Activated T-cell treated with anti-CD3 and anti-CD28 coated beads for 4 hours (primary cell): ENCODE data around the gene FBXO2.

Experiments used
- DNase-seq: peaks from one replicate; pipeline ENCODE4 v3.0.0-alpha.2; 2020

The FBXO2 gene

GRCh38 chr1:11651017-11651416 lies 3.2 kb downstream of the FBXO2 start:
- no peak for DNase-seq

DNA sequence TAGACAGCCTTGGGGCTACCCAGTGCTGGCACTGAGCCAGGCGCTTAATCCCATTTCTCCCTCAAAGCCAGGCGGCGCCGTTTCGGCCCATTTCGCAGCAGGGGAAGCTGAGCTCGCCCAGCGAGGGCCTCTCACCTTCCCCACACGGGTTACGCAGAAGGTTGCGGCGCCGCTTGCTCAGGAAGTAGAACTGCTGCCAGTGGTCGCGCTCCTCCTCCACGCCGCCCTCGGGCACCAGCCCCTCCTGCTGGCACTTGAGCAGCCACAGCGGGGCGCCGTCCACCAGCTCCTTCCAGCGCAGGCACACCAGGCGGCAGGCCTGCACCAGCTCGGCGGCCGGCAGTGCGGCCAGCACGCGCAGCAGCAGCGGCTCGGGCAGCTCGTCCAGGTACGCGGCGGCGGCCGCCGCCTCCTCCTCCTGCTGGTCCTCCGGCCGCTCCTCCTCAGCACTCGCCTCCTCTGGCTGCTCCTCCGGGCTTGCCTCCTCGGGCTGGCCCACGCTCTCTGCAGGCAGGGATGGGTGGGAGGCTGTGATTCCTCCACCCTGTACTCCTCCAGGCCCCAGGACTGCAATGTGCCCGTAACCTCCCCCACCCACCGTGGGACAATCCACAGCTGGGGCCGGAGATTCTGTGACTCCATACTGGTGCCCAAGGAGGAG lies 3.8 kb downstream of the FBXO2 start:
- DNase-seq = peak; percentile 46

DNA sequence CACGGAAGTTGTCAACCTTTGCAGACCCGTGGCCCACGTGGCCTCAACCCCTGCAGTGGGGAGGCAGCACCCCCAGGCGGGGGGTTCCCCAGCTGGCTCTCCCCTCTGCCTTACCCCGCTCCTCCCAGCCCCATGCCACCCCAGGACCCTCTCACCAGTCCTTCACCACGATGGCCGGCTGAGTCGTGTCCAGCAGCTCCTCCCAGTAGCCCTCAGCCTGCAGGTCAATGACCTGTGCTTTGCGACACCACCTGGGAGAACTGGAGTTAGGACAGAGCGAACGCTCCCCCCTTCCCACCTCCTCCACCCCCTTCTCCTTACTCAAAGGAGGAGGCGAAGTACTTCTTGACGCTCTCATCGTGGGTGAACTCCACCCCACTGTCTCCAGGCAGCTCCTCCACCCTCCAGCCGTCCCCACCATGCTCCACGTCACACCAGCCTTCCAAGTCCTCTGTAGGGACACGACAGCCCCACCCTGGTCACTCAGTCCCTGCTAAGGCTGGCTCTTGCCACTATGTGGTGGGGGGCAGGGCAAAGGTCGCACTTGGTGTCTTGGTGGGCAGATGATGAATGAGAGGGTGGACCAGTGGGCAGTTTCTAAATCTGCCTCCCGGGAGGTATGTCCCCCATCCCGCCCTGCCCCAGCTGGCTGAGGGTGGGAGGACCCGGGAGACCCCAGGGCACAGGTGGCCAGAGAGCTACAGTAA lies 4.5 kb downstream of the FBXO2 start:
- no peak for DNase-seq

- no peak for DNase-seq
Observed at GRCh38 chr1:11649237-11649623, 5.0 kb downstream of the FBXO2 start.

DNA sequence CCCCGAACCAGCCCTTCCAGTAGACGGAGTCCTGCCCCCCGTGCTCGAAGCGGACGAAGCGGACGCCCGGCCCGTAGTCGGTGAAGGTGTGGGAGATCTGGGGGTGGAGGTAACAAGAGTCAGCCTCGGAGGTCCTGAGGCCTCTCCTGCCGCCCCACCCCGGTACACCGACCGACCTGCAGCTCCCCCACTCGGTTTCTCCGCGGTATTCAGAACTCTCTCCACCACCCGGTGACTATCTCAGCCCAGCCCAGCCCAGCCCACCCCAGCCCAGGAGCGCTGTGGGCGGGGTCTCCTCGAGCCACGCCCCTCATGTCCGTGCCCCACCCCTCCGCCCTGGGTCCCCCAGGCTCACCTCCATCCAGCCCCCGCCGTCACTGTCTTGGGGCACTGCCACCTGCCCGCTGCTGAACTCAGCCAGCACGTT lies 5.5 kb downstream of the FBXO2 start:
- DNase-seq = peak; percentile 28

GRCh38 chr1:11648039-11648438 lies 6.2 kb downstream of the FBXO2 start:
- DNase-seq = no peak

DNA sequence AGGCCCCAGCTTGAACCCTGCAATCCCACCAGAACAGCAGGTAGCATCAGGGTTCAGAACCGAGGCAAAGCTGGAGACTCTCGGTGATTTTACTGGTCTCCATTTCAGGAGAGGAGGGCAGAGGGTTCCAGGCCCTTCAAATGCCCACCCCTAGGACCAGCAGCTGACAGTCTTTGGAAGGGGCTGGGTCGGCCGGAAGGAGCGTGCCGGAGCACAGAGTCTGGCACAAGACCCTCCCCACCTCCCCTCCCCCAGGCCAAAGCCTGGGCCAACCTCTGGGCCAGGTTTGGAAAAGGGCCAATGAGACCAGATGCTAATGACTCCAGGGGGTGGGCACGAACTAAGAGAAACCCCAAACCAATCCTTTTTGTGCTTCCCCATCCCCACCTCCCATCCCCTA lies 6.9 kb downstream of the FBXO2 start:
- DNase-seq = no peak

- no peak for DNase-seq
Observed at GRCh38 chr1:11646317-11646716, 7.9 kb downstream of the FBXO2 start.

GRCh38 chr1:11645670-11646265 lies 8.5 kb downstream of the FBXO2 start:
- peak; percentile 73 for DNase-seq

GRCh38 chr1:11645270-11645669 lies 9.0 kb downstream of the FBXO2 start:
- no peak for DNase-seq

GRCh38 chr1:11643782-11644181 lies 10.4 kb downstream of the FBXO2 start:
- no peak for DNase-seq

DNA sequence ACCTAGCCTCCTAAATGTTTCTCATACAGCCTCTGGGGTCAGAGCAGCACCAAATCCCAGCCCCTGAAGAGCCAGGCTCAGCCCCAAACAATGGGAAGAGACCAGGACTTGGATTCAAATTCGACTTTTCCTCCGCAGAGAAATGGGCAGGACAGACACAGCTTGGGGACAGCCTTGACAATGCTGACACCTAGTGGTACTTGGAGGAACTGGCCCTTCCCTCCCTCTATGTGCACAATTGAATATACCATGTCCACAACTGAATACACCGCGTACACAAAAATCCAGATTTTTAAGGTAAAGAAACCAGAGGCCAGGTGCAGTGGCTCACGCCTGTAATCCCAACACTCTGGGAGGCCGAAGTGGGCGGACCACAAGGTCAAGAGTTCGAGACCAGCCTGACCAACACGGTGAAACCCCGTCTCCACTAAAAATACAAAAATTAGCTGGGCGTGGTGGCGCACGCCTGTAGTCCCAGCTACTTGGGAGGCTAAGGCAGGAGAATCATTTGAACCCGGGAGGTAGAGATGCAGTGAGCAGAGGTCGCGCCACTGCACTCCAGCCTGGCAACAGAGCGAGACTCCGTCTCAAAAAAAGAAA lies 11.7 kb downstream of the FBXO2 start:
- peak; percentile 69 for DNase-seq

DNA sequence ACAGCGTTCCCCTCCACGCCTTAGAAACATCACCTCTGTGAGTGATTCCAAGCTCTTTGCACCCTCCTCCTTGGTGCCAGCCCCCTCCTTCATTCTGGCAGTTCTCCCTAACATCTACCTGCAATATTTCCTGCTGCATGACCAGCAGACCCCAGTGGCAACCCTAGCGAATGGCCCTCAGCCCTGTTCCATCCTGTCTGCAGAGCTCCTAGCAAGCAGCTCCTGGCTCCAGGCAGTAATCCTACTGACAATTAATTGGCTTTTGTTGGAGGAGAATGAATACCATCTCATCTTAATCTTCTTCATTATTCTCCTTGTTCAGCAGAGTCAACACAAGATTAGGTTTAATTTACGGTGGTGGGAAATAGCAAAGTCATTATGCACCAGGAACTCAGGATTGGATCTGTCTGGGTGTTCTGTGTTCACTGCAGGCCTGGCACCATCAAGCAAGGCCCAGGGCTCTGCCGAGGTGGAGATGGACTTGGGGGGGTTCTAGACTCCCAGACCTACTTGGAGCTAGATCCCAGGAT lies 12.4 kb downstream of the FBXO2 start:
- no peak for DNase-seq

GRCh38 chr1:11640944-11641343 lies 13.3 kb downstream of the FBXO2 start:
- no peak for DNase-seq

DNA sequence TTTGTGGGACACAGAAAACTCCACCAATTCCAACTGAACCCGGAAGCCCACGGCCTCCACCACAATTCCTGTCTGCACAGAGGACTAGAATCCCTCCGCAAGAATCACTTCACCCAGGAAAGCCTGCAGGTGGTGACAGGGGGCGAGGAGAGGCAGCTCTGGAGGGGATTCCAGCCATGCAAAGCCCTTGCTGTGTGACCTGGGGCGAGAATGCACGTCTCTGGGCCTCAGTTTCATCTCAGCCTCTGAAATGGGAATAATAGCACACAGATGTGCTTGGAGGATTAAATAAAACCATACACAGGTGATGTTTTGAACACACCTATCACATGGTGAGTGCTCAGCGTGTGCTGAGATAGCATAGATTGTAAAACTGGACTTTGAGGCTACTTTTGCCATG lies 14.1 kb downstream of the FBXO2 start:
- no peak for DNase-seq

GRCh38 chr1:11639372-11639771 lies 14.9 kb downstream of the FBXO2 start:
- DNase-seq = no peak

GRCh38 chr1:11638121-11638520 lies 16.1 kb downstream of the FBXO2 start:
- no peak for DNase-seq

DNA sequence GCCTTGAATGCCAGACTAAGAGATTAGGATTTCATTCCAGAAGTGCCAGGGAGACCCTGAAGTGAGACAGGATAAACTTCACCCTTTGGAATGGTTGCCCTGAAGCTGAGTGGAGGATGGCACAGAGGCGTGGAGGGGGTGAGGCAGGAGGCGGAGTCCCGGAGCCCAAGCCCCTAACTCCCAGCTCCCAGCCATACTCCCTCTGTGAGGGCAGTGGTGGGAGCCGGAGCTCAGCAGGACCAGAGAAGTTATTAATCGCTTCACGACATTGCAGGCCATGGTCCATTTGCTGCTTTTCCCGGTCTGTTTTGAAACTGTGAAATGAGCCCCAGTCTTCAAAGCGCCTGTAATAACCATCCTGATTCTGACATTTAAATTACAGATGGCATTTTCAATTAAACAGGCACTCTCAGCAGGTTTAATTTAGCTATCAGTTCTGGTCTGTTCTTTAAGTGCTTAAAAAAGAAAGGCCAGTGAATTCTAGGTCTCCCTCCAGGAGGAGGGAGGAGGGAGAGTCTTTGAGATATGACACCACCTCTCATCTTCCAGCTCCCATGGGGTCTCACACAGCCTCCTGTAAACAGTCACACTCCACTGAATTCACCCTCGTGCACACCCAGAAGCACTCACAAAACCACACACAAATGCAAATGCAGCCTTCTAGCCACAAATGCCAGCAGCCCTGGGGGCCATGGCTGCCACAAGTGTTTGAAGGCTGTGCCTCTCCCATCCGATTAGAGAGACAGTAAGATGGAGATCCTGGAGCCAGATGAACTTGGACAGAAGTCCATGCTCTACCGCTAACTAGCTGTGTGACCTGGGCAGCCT lies 19.6 kb downstream of the FBXO2 start:
- no peak for DNase-seq

DNA sequence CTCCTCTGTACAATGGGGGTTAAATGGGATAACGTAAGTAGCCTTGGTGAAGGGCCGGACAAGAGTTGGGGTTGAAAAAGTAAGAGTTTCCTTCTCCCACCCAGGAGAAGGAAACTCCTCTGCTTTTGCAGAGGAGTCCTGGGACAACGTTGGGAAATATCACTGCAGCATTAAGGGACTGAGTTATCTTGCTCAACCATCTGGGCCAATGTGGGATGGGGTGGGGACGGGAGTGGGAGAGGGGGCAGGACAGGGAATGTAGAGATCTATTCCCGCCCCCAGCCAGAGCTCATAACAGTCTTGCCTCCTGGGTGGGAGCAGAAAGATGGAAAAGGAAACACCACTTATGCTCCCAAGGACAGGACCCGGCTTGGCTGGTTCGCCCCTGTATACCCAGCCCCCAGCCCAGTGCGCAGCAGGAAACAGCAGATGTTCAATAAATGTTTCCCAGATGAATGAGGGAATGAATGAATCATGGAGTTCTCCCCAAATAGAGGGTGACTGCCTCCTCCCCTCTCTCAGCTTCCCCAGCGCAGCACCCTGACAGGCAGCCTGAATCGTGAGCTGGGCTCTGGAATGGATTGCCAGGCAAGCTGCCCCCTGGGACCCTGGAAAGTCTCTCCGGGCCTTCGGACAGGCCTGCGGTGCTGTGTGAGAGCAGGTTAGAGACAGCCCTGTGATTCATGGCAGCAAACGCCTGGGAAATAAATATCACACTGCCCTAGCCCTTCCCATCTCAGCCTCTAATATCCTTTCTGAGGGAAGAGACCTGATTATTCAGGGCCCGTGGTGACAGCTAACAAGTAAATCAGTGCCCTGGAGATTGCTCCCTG lies 24.8 kb downstream of the FBXO2 start:
- no peak for DNase-seq

DNA sequence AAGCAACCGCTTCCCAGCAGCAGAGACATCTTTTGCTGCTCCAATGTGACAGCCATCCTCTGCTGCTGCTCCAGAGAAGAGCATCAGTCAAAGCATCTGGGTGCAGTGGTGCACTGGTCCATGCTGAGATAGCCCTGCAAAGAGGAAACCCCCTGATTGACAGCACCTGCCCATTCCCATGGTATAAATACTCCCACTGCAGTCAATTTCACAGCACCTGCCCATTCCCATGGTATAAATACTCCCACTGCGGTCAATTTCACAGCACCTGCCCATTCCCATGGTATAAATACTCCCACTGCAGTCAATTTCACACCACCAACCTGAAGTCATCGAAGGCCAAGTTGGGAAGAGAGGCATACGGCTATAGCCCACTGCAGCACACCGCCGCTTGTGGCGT lies 25.5 kb downstream of the FBXO2 start:
- no peak for DNase-seq

GRCh38 chr1:11626551-11626950 lies 27.7 kb downstream of the FBXO2 start:
- DNase-seq = no peak

GRCh38 chr1:11623702-11624101 lies 30.5 kb downstream of the FBXO2 start:
- no peak for DNase-seq
